Stimulated activated CD4-positive, alpha-beta T cell treated with anti-CD3 and anti-CD28 coated beads, TNF-alpha, amount 100 ng/mL, for 4 hours (primary cell): ENCODE data around the gene INPP5A.
A peak's percentile ranks its signal among the peaks of the same experiment; 100 is the strongest.
"Not testable (repeated sequence)": the region's sequence is repeated elsewhere in the genome, so short reads cannot be mapped to it uniquely, and the experiment has no call there.

Experiments used
- DNase-seq, 3 experiments: peaks; one replicate each; pipeline ENCODE4 v3.0.0-alpha.2; 2020; ENCODE audit warnings: low read depth in 3 of 3

INPP5A gene

GRCh38 chr10:132676193-132676891 is 138.8 kb downstream of the INPP5A start:
- DNase-seq, result no peak

GRCh38 chr10:132677096-132677472 is 139.5 kb downstream of the INPP5A start:
- DNase-seq, result no peak

GRCh38 chr10:132677473-132678227 is 140.1 kb downstream of the INPP5A start:
- no peak for DNase-seq

- no peak for DNase-seq
Observed at GRCh38 chr10:132678436-132679216, 141.0 kb downstream of the INPP5A start.

GRCh38 chr10:132679217-132679595 is 141.6 kb downstream of the INPP5A start:
- no peak for DNase-seq

GRCh38 chr10:132679640-132680039 is 142.1 kb downstream of the INPP5A start:
- no peak for DNase-seq

GRCh38 chr10:132680741-132681140 is 143.2 kb downstream of the INPP5A start:
- not testable (repeated sequence) for DNase-seq

GRCh38 chr10:132681858-132682755 is 144.5 kb downstream of the INPP5A start:
- no peak for DNase-seq

GRCh38 chr10:132684164-132684891 is 146.7 kb downstream of the INPP5A start:
- DNase-seq, result peak in 1 of 3 experiments; percentile 4

GRCh38 chr10:132685101-132685891 is 147.7 kb downstream of the INPP5A start:
- no peak for DNase-seq

- no peak for DNase-seq
Observed at GRCh38 chr10:132685921-132686680, 148.5 kb downstream of the INPP5A start.

GRCh38 chr10:132687181-132687892 is 149.8 kb downstream of the INPP5A start:
- DNase-seq, result no peak

GRCh38 chr10:132687893-132688579 is 150.4 kb downstream of the INPP5A start:
- DNase-seq, result no peak

- DNase-seq, result no peak
Observed at GRCh38 chr10:132688580-132689420, 151.2 kb downstream of the INPP5A start.

- no peak for DNase-seq
Observed at GRCh38 chr10:132689721-132690360, 152.3 kb downstream of the INPP5A start.

- DNase-seq, result no peak
Observed at GRCh38 chr10:132690401-132690800, 152.8 kb downstream of the INPP5A start.
